Stomach (tissue), 4 donors: ENCODE results near the gene CLRN2.

ENCODE experiments used
- POLR2A ChIP-seq, 4 donors: fragments of 450-650 bp; IDR thresholded peaks; one replicate each; pipeline ENCODE4 v1.6.1; 2016; ENCODE audit warnings: antibody characterized with exemption in 4 of 4, control low read depth in 2 of 4, mild to moderate bottlenecking in 1 of 4, moderate library complexity in 1 of 4
- POLR2AphosphoS5 ChIP-seq, 3 donors: sonication (generic); formaldehyde crosslinking; IDR thresholded peaks; one replicate each; pipeline ENCODE4 v1.6.1; 2016; ENCODE audit warnings: antibody characterized with exemption in 3 of 3
- TF ChIP-seq, protein P1 (sequence below), 7 experiments: fragments of 450-650 bp in 4 of 7; fragments of 200-600 bp in 3 of 7; sonication (generic) in 3 of 7; IDR thresholded peaks; one replicate each; pipeline ENCODE4 v1.5.1; 2016 to 2019; ENCODE audit warnings: antibody characterized with exemption in 7 of 7, control low read depth in 2 of 7, mild to moderate bottlenecking in 1 of 7

DNA sequence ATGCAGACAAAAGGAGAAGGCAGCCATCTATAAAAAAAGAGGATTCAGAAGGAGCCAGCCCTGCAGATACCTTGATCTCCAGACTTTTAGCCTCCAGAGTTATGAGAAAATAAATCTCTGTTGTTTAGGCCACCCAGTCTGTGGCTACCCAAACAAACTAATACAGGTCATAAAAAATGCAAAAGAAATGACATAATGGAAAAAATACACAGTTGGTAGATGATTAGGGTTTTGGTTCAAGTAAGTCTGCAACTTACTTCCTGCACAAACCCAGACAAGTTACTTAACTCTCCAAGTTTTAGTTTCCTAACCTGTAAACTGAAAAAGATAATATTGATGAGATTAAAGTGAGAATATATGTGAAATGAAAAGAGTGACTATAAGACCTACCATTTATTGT is 14.4 kb upstream of the CLRN2 start:
- TF ChIP-seq, protein P1, sequence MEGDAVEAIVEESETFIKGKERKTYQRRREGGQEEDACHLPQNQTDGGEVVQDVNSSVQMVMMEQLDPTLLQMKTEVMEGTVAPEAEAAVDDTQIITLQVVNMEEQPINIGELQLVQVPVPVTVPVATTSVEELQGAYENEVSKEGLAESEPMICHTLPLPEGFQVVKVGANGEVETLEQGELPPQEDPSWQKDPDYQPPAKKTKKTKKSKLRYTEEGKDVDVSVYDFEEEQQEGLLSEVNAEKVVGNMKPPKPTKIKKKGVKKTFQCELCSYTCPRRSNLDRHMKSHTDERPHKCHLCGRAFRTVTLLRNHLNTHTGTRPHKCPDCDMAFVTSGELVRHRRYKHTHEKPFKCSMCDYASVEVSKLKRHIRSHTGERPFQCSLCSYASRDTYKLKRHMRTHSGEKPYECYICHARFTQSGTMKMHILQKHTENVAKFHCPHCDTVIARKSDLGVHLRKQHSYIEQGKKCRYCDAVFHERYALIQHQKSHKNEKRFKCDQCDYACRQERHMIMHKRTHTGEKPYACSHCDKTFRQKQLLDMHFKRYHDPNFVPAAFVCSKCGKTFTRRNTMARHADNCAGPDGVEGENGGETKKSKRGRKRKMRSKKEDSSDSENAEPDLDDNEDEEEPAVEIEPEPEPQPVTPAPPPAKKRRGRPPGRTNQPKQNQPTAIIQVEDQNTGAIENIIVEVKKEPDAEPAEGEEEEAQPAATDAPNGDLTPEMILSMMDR (IDR thresholded peaks at IDR 0.05): no peak
- TF ChIP-seq POLR2A (IDR thresholded peaks at IDR 0.05) (no peak), POLR2AphosphoS5 (IDR thresholded peaks at IDR 0.05) (no peak)
